H1 (cell line): ENCODE data around the gene GULP1. TPM values are rescaled to one million over a fixed set of nuclear protein-coding genes. Genes with fewer than 3 reads are reported as not detected.

ENCODE experiments used
- CTCF ChIA-PET: fragments of 300-600 bp; sonication (Branson Sonifier 250); formaldehyde crosslinking; loops from one replicate; lab custom pipeline; 2021; ENCODE audit not compliant: partially characterized antibody; lab: Charles Lee
- POLR2A ChIA-PET: fragments of 300-600 bp; sonication (Branson Sonifier 250); formaldehyde crosslinking; loops from one replicate; lab custom pipeline; 2021; ENCODE audit warnings: inconsistent platforms; ENCODE audit not compliant: partially characterized antibody; lab: Charles Lee
- DNase-seq, 2 experiments: peaks; one replicate each; pipeline versions ENCODE4 v3.0.0 to v3.0.0-alpha.2; 2010 to 2022; ENCODE audit warnings: low spot score in 2 of 2, low read depth in 1 of 2, mixed read lengths in 1 of 2
- FAIRE-seq: peaks from 2 replicates; lab custom pipeline; 2011; peaks lifted over from hg19 to GRCh38; lab: Jason Lieb, UNC
- H2AFZ ChIP-seq: 2 replicates; pipeline ENCODE4 v1.8.1; 2012; ENCODE audit warnings: low read length, inconsistent platforms
- H2AK5ac ChIP-seq: 2 replicates; pipeline ENCODE4 v1.6.1; 2013; ENCODE audit warnings: low read depth, low read length
- H2BK120ac ChIP-seq: replicated peaks from 2 replicates; pipeline ENCODE3; 2013; ENCODE audit warnings: low read depth, low read length, inconsistent platforms
- H2BK12ac ChIP-seq: 2 replicates; pipeline ENCODE4 v1.6.1; 2013; ENCODE audit warnings: low read depth, low read length
- H2BK15ac ChIP-seq: 2 replicates; pipeline ENCODE4 v1.6.1; 2013; ENCODE audit warnings: low read length
- H2BK20ac ChIP-seq: 2 replicates; pipeline ENCODE4 v1.6.1; 2013; ENCODE audit warnings: low read length
- H2BK5ac ChIP-seq: 2 replicates; pipeline ENCODE4 v1.6.1; 2013; ENCODE audit warnings: low read depth, low read length
- H3K14ac ChIP-seq: 2 replicates; pipeline ENCODE4 v1.6.1; 2013; ENCODE audit warnings: inconsistent platforms; ENCODE audit not compliant: insufficient read length
- H3K18ac ChIP-seq: 2 replicates; pipeline ENCODE4 v1.6.1; 2013; ENCODE audit warnings: low read length; ENCODE audit errors: extremely low read depth
- H3K23ac ChIP-seq: 2 replicates; pipeline ENCODE4 v1.6.1; 2013; ENCODE audit warnings: inconsistent platforms; ENCODE audit not compliant: insufficient read length
- H3K23me2 ChIP-seq: 2 replicates; pipeline ENCODE4 v1.6.1; 2013; ENCODE audit warnings: low read depth, low read length
- H3K27ac ChIP-seq: 2 replicates; pipeline ENCODE4 v1.6.1; 2011; ENCODE audit warnings: low read depth, low read length, inconsistent platforms
- H3K27me3 ChIP-seq, 4 experiments: replicated peaks in 1 of 4; 1 replicate in 1 of 4; 2 replicates in 3 of 4; pipeline versions ENCODE4 v1.6.1 to v1.8.1; 2011 to 2013; ENCODE audit warnings: low read length in 3 of 4, mild to moderate bottlenecking in 3 of 4, inconsistent platforms in 2 of 4, mixed read lengths in 2 of 4, moderate library complexity in 1 of 4; ENCODE audit not compliant: control insufficient read depth in 3 of 4, insufficient read depth in 3 of 4; ENCODE audit errors: extremely low read depth in 1 of 4
- H3K36me3 ChIP-seq, 4 experiments: 2 replicates each; pipeline versions ENCODE4 v1.6.1 to v1.8.1; 2011 to 2013; ENCODE audit warnings: mild to moderate bottlenecking in 4 of 4, low read length in 3 of 4, moderate library complexity in 2 of 4, control low read depth in 1 of 4, inconsistent platforms in 1 of 4; ENCODE audit not compliant: insufficient read depth in 4 of 4, control insufficient read depth in 2 of 4
- H3K4ac ChIP-seq: replicated peaks from 2 replicates; pipeline ENCODE3; 2013; ENCODE audit warnings: low read length, low read depth, mixed read lengths, inconsistent platforms; ENCODE audit not compliant: insufficient read length
- H3K4me1 ChIP-seq, 4 experiments: replicated peaks in 1 of 4; 1 replicate in 1 of 4; 2 replicates in 3 of 4; pipeline versions ENCODE4 v1.6.1 to v1.8.1; 2011 to 2013; ENCODE audit warnings: low read length in 3 of 4, inconsistent platforms in 2 of 4, mixed read lengths in 1 of 4; ENCODE audit not compliant: insufficient read depth in 4 of 4, control insufficient read depth in 3 of 4
- H3K4me2 ChIP-seq, 2 experiments: 2 replicates each; pipeline versions ENCODE4 v1.6.1 to v1.8.1; 2011 to 2013; ENCODE audit warnings: low read depth in 2 of 2, low read length in 2 of 2, control low read depth in 1 of 2, inconsistent platforms in 1 of 2, mild to moderate bottlenecking in 1 of 2; ENCODE audit not compliant: insufficient read depth in 1 of 2
- H3K4me3 ChIP-seq, 4 experiments: fragments of 200-600, 300-600 bp in 1 of 4; sonication (generic), shearing (Covaris generic), sonication (Bioruptor Twin) in 1 of 4; 2 replicates each; pipeline versions ENCODE4 v1.5.1 to v1.8.1; 2011 to 2016; ENCODE audit warnings: low read length in 4 of 4, low read depth in 3 of 4, control low read depth in 2 of 4, inconsistent platforms in 2 of 4, mild to moderate bottlenecking in 2 of 4, mixed read lengths in 1 of 4, moderate library complexity in 1 of 4; ENCODE audit not compliant: insufficient read depth in 2 of 4; ENCODE audit errors: extremely low read depth in 1 of 4
- H3K56ac ChIP-seq: replicated peaks from 2 replicates; pipeline ENCODE3; 2013; ENCODE audit warnings: low read depth, mild to moderate bottlenecking, mixed read lengths, low read length, inconsistent platforms; ENCODE audit not compliant: insufficient read length
- H3K79me1 ChIP-seq: 2 replicates; pipeline ENCODE4 v1.6.1; 2013; ENCODE audit warnings: low read depth, low read length, control low read depth
- H3K79me2 ChIP-seq, 2 experiments: 2 replicates each; pipeline versions ENCODE4 v1.6.1 to v1.8.1; 2012 to 2013; ENCODE audit warnings: low read length in 2 of 2, mild to moderate bottlenecking in 2 of 2, inconsistent platforms in 1 of 2; ENCODE audit not compliant: insufficient read depth in 2 of 2, control insufficient read depth in 1 of 2
- H3K9ac ChIP-seq, 4 experiments: replicated peaks in 1 of 4; 1 replicate in 1 of 4; 2 replicates in 3 of 4; pipeline versions ENCODE4 v1.6.1 to v1.8.1; 2011 to 2013; ENCODE audit warnings: low read depth in 3 of 4, low read length in 3 of 4, control low read depth in 2 of 4, mild to moderate bottlenecking in 2 of 4, moderate library complexity in 2 of 4, inconsistent platforms in 1 of 4; ENCODE audit errors: extremely low read depth in 1 of 4
- H3K9me3 ChIP-seq, 2 experiments: 2 replicates each; pipeline versions ENCODE4 v1.6.1 to v1.8.1; 2012 to 2013; ENCODE audit warnings: mild to moderate bottlenecking in 2 of 2, moderate library complexity in 2 of 2, control low read depth in 1 of 2, inconsistent platforms in 1 of 2, low read depth in 1 of 2, low read length in 1 of 2, mixed read lengths in 1 of 2; ENCODE audit not compliant: insufficient read depth in 2 of 2
- H4K20me1 ChIP-seq, 2 experiments: replicated peaks in 1 of 2; 2 replicates each; pipeline versions ENCODE3 to v1.8.1; 2011 to 2013; ENCODE audit warnings: inconsistent platforms in 2 of 2, low read length in 2 of 2, mild to moderate bottlenecking in 1 of 2; ENCODE audit not compliant: insufficient read depth in 2 of 2, control insufficient read depth in 1 of 2
- H4K5ac ChIP-seq: 2 replicates; pipeline ENCODE4 v1.6.1; 2013; ENCODE audit warnings: low read length, low read depth, mixed read lengths, inconsistent platforms; ENCODE audit not compliant: insufficient read length
- H4K8ac ChIP-seq: 2 replicates; pipeline ENCODE4 v1.8.0; 2013; ENCODE audit warnings: mild to moderate bottlenecking, moderate library complexity, low read length, inconsistent platforms; ENCODE audit not compliant: insufficient read depth; ENCODE audit errors: extremely low read depth
- H4K91ac ChIP-seq: replicated peaks from 2 replicates; pipeline ENCODE3; 2013; ENCODE audit warnings: low read length, mixed read lengths, inconsistent platforms; ENCODE audit not compliant: insufficient read length
- CTCF ChIP-seq, 3 experiments: IDR thresholded peaks; 1 replicate in 2 of 3; 2 replicates in 1 of 3; pipeline versions ENCODE4 v1.5.1 to v1.6.1; 2011; ENCODE audit warnings: low read length in 3 of 3, mild to moderate bottlenecking in 3 of 3, inconsistent platforms in 2 of 3, low read depth in 1 of 3, moderate library complexity in 1 of 3; ENCODE audit not compliant: insufficient read depth in 1 of 3; ENCODE audit errors: control extremely low read depth in 1 of 3
- RAD21 ChIP-seq, 2 experiments: IDR thresholded peaks in 1 of 2; conservative IDR thresholded peaks in 1 of 2; 2 replicates each; pipeline ENCODE4 v1.6.1; 2011; ENCODE audit warnings: low read depth in 2 of 2, low read length in 2 of 2, improper control_type of control experiment in 1 of 2, inconsistent platforms in 1 of 2, mild to moderate bottlenecking in 1 of 2, moderate library complexity in 1 of 2
- SIN3A ChIP-seq, 2 experiments: IDR thresholded peaks in 1 of 2; conservative IDR thresholded peaks in 1 of 2; 2 replicates each; pipeline ENCODE4 v1.6.1; 2011 to 2012; ENCODE audit warnings: low read length in 2 of 2, improper control_type of control experiment in 1 of 2, low read depth in 1 of 2, mild to moderate bottlenecking in 1 of 2
- WGBS, 2 experiments: shearing (Covaris generic) in 1 of 2; methylation state at CpG; one replicate each; pipeline versions ENCODE4 v1.1.6 to v1.1.7; 2013 to 2015; ENCODE audit warnings: low lambda C conversion rate in 2 of 2, mixed read lengths in 2 of 2, inconsistent platforms in 1 of 2, low coverage in 1 of 2, missing lambda C conversion rate in 1 of 2; ENCODE audit not compliant: insufficient replicate concordance in 2 of 2, insufficient coverage in 1 of 2, insufficient read length in 1 of 2; ENCODE audit errors: extremely low coverage in 1 of 2, missing lambda C conversion rate in 1 of 2; 5-methylcytosine and 5-hydroxymethylcytosine counted together
- polyA plus RNA-seq, 7 experiments: library from polyadenylated mRNA; depleted of rRNA in 3 of 7; stranded (reverse) in 5 of 7; unstranded in 2 of 7; fragments of >200 nt in 5 of 7; fragments of 200-250 nt in 2 of 7; gene quantifications; 1 replicate in 5 of 7; 2 replicates in 1 of 7; 4 replicates in 1 of 7; pipeline versions ENCODE4 v1.2.1 to v1.2.3, GENCODE V29; 2011 to 2013; ENCODE audit warnings: missing spikeins in 2 of 7, mixed read lengths in 2 of 7
- total RNA-seq: library from RNA; stranded (reverse); fragmentation: NEBNext Ultra II Directional; extraction: Animal tissue kit (Norgen Biotek cat#: 25700); gene quantifications from 2 replicates; pipeline ENCODE4 v1.2.1, GENCODE V29; 2021

The GULP1 gene
- total and polyA plus RNA-seq, 2 of the 8 experiments (the other 6 are each of a cell fraction or from before 2014, with no cell fraction given) = 69.7 to 139 TPM

- Histone ChIP-seq H2AFZ (no peak overlapping the region), H3K27me3 (no peaks in the 10 kb centered on the region), H3K23ac (no peak overlapping the region), H2BK15ac (no peak overlapping the region), H3K9ac (no peak overlapping the region), H3K9me3 (no peaks in the 10 kb centered on the region), H3K79me2 (peaks cover 11 to 93% of the 10 kb centered on the region in 2 experiments), H2BK20ac (no peak overlapping the region), H2BK120ac (no peak overlapping the region), H3K4me3 (no peak overlapping the region), H3K79me1 (peaks cover 11% of the 10 kb centered on the region), H3K27ac (no peak overlapping the region), H3K23me2 (no peaks in the 10 kb centered on the region), H2BK12ac (no peak overlapping the region), H3K18ac (no peak overlapping the region), H4K5ac (no peak overlapping the region), H2BK5ac (no peak overlapping the region), H4K20me1 (peaks cover under 1 to 4% of the 10 kb centered on the region in 2 experiments), H4K8ac (no peak overlapping the region), H4K91ac (no peak overlapping the region), H3K56ac (no peak overlapping the region), H3K14ac (no peak overlapping the region), H2AK5ac (no peak overlapping the region), H3K36me3 (no peaks in the 10 kb centered on the region), H3K4me2 (no peak overlapping the region), H3K4ac (no peak overlapping the region), H3K4me1 (peaks cover 0 to 17% (median 3%) of the 10 kb centered on the region in 4 experiments; a peak in 5 of 7 replicates)
- 88% methylated on average over 3 of the region's 3 CpGs; no CpG with 5 or more reads in 1 of the 2 experiments for WGBS, 2 experiments
- DNase-seq = no peak
- POLR2A ChIA-PET = interaction anchor here (1.1 to 3.5 kb wide), 2 partner anchors 65 to 77 kb away, joined by 5 to 18 read pairs; partner anchors contain the start of gene GULP1
- peak; percentile 72 for FAIRE-seq
- peak; percentile 58 to 69 for TF ChIP-seq RAD21 (IDR thresholded peaks at IDR 0.05 in 1 of 2, conservative IDR thresholded peaks at IDR 0.05 in 1 of 2; ENCODE audit: low read depth in 2 of 2, low read length in 2 of 2)
- TF ChIP-seq SIN3A (conservative IDR thresholded peaks at IDR 0.05 in 1 of 2, IDR thresholded peaks at IDR 0.05 in 1 of 2; ENCODE audit: low read depth in 1 of 2, low read length in 2 of 2) = no peak
- peak; percentile 36 to 71 (median 63) for TF ChIP-seq CTCF (IDR thresholded peaks at IDR 0.05; ENCODE audit: control extremely low read depth in 1 of 3, insufficient read depth in 1 of 3, low read depth in 1 of 3, low read length in 3 of 3)
- CTCF ChIA-PET = interaction anchor here (0.8 to 3.2 kb wide), 27 partner anchors 8 to 869 kb away, joined by 3 to 16 read pairs (median 4); partner anchors contain the start of gene GULP1
These were observed 77.7 kb downstream of the GULP1 start for GRCh38 chr2:188369365-188369764.
